HG03469 (cell line): ENCODE measurements around the gene SSH3.

Experiments used
- ATAC-seq: cut with Tn5 transposase; IDR thresholded peaks from one replicate; pipeline ENCODE4 v1.9.1; 2021; ENCODE audit warnings: mild to moderate bottlenecking, moderate library complexity, moderate number of reproducible peaks; ENCODE audit not compliant: unreplicated experiment

Gene SSH3

DNA sequence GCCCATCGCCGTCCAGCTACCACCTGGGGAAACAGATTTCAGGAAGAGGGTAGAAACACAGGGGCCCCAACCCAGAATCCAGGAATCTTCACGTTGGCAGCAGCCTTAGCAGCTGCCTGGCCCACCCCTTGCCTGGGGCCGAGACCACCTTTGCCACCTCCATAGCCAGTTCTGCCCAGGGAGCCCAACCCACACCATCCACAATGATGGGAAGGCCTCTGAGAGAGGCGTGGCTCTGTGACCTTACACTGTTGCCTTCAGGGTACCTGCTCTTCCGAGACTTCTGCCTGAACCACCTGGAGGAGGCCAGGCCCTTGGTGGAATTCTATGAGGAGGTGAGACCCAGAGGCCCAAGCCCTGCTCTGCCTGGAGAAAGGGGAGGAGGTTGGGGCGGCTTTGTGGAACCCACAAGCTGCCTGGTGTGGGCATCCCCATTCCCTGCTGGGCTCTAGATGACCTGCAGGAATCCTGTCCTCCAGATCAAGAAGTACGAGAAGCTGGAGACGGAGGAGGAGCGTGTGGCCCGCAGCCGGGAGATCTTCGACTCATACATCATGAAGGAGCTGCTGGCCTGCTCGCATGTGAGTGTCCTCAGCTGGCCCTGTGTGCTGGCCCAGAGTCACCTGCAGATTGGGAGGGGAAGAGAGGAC is 24.3 kb upstream of the SSH3 start:
- ATAC-seq, result no peak

DNA sequence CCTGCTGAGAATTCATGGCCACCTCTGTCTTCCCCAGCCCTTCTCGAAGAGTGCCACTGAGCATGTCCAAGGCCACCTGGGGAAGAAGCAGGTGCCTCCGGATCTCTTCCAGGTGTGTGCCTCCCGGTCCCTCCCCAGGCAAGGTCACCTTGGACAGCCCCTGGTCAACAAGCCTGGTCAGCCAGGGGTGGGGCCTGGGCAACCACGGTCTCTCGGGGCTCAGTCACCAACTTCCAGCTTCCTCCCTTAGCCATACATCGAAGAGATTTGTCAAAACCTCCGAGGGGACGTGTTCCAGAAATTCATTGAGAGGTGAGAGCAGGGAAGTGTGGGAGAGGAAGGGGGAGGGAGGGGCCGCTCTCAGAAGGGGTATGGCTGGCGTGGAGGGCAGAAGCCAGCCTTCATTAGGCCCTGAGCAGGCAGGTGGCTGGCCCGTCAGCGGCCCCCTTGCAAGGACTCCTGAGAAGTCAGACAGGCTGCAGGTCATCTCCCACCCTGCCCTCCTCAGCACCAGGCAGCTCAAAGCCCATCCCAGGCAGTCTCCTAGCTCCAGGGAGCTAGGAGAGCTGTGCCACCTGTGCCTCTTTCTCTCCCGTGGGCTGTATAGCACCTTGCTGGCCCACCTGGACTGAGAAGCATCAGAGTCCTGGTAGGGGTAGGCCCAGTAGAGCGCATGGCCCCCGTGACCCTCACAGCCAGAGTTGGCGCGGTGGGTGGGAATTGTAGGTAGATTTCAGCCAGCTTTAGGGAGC is 23.6 kb upstream of the SSH3 start:
- no peak for ATAC-seq

DNA sequence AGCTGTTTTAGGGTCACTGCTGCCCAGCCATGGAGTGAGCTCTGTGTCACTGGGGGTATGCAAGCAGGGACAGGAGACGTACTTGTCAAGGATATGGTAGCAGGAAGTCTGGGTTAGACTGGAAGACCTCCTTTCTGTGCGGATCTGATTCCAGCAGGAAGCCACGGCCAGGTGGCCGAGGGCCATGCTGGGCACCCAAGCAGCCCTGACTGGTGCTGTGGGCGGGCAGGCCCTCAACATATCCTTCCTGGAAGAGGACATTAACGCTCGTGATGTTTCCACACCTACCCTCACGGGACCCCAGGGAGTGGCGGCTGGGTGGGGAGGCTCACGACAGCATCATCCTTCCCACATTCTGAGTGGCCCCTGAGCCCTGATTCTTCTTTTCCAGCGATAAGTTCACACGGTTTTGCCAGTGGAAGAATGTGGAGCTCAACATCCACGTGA is 23.0 kb upstream of the SSH3 start:
- ATAC-seq, result no peak

DNA sequence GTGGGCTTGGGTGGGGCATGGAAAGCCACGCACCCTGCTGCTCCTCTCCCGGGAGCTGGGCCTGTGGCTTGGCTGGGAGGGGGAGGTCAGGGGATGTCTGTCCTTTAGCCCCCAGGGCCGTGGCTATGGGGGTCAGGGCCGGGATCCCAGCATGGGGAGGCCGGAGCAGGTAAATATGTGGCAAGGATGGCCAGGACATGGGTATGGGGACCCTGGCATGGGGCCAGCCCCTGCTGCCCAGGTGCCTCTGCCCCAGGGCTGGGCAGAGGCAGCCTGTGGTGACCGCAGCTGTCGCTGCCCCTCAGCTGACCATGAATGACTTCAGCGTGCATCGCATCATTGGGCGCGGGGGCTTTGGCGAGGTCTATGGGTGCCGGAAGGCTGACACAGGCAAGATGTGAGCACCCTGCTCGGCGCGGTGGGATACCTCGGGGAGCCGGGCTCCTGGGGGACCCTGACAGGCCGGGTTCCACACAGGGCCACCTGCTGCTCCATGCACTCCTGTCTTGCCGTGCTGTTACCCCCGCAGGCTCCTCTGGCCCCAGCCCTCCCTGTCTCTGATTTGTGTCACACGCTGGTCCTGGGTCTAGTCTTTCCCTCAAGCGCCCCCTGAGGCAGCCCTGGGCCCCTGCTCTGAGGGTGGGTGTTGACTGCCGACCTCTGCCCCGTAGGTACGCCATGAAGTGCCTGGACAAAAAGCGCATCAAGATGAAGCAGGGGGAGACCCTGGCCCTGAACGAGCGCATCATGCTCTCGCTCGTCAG is 22.4 kb upstream of the SSH3 start:
- no peak for ATAC-seq

DNA sequence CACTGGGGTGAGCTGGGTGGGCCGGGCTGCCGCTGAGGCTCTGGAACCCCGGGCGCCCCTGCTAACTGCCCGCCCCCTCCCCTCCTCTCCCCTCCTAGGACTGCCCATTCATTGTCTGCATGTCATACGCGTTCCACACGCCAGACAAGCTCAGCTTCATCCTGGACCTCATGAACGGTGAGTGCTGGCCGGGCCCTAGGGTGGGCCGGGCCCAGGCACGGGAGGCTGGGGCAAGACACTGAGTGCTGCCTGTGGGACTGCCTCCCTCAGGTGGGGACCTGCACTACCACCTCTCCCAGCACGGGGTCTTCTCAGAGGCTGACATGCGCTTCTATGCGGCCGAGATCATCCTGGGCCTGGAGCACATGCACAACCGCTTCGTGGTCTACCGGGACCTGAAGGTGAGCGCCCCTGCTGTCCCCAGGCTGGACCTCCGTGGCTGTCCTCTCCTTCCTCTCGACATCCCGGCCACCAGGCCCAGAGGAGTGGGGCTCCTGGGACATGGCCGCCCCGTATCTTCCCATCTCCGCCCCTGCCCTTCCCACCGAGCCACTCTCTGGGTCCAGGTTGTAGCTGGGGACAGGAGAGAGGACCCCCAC is 21.7 kb upstream of the SSH3 start:
- ATAC-seq, result no peak

DNA sequence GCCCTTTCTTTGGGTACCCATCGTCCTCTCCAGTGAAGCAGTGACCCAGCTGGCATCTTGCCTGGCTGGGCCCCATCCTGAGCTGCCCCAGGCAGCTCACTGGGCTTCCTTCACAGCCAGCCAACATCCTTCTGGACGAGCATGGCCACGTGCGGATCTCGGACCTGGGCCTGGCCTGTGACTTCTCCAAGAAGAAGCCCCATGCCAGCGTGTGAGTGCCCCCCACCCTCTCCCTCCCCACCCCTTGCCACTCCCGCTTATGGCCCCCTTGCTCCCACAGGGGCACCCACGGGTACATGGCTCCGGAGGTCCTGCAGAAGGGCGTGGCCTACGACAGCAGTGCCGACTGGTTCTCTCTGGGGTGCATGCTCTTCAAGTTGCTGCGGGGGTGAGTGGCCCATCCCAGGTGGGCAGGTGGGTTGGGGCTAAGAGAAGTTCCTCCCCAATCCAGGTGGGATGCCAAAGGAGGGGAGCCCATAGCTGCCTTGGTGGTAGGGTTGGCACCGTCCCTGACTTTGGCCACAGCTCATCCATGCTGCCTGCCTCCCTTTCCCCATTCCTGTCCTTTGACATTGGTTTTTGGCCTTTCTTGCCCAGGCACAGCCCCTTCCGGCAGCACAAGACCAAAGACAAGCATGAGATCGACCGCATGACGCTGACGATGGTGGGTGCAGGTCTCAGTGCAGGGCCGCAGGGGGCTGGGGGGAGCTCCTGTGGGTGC is 21.0 kb upstream of the SSH3 start:
- ATAC-seq, result no peak

DNA sequence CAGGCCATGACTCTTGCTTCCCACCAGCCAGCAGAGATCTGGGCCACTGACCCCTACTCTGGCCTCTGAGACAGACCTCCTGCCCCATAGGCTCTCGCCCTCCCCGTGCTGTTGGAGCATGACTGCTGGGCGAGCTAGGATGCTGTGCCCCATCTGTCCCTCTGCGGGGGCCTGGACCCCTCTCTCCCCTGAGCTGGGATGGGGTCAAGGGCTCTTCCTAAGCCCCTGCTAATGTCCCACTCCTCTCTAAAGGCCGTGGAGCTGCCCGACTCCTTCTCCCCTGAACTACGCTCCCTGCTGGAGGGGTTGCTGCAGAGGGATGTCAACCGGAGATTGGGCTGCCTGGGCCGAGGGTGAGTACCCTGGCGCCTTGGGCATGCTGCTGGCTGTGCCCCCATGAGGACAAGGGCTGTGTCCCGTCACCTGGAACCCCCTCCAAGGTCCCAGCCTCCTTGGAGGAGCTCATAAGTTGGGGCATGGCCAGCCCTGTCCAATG is 20.4 kb upstream of the SSH3 start:
- ATAC-seq, result no peak

DNA sequence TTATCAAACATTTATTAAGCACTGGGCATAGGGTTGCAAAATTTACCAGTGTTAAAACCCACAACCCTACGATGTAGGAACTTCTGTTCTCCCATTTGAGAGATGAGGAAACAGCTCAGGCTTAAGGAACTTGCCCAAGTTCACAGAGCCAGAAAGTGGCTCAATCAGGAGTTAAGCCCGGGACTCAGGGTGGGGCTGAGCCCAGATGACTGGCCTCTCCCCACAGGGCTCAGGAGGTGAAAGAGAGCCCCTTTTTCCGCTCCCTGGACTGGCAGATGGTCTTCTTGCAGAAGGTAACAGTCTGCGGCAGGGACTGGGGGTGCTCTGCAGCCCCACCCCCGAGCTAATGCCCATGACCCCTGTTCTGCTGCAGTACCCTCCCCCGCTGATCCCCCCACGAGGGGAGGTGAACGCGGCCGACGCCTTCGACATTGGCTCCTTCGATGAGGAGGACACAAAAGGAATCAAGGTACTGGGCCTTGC is 19.8 kb upstream of the SSH3 start:
- ATAC-seq, result no peak

DNA sequence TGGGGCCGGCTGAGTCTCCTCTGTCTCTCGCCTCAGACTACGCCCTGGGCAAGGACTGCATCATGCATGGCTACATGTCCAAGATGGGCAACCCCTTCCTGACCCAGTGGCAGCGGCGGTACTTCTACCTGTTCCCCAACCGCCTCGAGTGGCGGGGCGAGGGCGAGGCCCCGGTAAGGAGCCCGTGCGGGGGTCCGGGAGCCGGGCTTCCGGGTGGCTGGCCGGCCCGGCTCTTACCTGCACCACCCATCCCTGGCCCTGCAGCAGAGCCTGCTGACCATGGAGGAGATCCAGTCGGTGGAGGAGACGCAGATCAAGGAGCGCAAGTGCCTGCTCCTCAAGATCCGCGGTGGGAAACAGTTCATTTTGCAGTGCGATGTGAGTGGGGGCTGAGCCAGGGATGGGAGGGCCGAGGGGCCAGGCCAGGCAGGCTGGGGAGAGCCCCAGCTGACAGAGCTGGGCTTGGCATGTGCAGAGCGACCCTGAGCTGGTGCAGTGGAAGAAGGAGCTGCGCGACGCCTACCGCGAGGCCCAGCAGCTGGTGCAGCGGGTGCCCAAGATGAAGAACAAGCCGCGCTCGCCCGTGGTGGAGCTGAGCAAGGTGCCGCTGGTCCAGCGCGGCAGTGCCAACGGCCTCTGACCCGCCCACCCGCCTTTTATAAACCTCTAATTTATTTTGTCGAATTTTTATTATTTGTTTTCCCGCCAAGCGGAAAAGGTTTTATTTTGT is 18.4 kb upstream of the SSH3 start:
- ATAC-seq, result no peak

DNA sequence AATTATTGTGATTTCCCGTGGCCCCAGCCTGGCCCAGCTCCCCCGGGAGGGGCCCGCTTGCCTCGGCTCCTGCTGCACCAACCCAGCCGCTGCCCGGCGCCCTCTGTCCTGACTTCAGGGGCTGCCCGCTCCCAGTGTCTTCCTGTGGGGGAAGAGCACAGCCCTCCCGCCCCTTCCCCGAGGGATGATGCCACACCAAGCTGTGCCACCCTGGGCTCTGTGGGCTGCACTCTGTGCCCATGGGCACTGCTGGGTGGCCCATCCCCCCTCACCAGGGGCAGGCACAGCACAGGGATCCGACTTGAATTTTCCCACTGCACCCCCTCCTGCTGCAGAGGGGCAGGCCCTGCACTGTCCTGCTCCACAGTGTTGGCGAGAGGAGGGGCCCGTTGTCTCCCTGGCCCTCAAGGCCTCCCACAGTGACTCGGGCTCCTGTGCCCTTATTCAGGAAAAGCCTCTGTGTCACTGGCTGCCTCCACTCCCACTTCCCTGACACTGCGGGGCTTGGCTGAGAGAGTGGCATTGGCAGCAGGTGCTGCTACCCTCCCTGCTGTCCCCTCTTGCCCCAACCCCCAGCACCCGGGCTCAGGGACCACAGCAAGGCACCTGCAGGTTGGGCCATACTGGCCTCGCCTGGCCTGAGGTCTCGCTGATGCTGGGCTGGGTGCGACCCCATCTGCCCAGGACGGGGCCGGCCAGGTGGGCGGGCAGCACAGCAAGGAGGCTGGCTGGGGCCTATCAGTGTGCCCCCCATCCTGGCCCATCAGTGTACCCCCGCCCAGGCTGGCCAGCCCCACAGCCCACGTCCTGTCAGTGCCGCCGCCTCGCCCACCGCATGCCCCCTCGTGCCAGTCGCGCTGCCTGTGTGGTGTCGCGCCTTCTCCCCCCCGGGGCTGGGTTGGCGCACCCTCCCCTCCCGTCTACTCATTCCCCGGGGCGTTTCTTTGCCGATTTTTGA is 17.5 kb upstream of the SSH3 start:
- no peak for ATAC-seq

DNA sequence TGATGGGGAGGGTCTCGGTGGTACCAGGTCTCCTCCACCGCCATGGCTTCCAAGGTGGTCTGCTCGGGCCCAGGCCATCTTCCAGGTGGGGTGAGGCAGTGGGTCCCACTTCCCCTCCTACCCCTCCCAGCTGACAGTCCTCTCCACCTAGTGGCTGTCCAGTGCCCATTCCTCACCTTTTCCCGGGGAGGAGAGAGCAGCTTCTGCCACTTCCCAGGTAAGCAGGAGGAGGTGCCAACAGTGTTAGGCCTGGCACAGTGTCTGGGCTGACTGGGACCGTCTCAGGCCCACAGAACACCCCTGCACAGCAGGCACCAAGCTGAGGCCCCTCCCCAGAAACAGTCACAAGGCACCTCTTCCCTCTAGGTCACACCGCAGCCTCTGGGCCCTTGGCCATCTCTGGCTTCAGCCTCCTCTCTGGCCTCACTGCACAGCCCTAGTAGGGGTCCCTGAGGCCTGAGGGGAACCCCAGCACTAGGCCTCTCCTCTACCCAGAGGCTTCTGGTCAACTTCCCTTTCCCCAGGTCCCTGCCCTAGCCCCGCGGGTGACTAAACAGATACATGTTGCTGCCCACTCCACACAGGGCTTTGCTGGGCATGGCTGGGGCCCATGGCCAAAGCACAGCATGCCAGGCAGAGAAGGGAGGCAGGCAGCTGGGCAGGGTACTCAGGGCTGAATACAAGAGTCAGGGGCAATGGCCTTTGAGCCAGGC is 16.6 kb upstream of the SSH3 start:
- ATAC-seq, result no peak

DNA sequence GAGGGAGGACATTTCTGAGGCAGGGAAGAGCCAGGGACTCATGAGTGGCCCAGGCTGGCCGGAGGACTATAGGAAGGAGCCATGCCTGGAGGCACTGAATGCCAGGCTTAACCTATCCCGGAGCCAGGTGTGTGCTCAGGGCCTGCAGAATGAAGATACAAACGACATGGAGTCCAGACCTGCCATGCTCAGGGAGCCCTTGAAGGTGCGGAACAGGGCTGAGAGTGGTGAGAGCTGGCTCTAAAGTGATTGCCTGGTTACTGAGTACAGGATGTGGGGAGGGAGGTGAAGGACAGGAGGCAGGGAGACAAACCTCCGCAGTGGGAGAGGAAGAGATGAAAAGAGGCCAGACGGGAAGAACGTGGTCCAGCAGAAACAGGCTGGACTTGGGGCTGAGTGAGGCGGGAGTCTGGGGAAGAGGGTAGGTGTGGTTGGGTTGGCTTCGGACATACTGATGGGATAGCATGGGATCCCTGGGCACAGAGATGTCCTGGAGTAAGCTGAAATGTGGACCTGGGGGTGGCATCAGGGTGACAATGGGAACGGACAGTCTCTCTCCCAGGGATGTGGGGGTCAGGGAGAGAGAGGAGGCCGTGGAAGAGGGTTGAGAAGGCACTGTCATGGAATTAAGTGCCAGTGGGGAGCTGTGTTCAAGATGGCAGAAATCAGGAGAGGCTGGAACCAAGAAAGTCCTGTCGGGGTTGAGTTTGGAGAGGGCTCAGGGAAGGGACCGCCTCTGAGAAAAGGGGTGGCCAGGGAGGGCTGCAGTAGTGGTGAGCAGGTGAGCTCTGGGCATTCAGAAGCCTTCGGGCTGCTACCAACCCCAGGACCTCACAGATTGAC is 15.8 kb upstream of the SSH3 start:
- no peak for ATAC-seq

DNA sequence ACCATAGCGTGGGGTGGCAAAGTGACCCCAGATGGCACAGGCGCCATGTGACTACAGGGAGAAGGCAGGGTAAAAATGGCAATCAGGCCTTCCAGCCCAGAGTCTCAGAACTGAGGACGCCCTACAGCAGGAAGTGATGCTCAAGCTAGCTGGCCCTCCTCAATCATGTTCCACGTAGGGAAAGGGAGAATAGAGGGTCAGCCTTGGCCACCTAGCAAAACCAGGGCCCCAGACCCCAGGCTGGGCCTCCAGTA is 15.2 kb upstream of the SSH3 start:
- no peak for ATAC-seq

DNA sequence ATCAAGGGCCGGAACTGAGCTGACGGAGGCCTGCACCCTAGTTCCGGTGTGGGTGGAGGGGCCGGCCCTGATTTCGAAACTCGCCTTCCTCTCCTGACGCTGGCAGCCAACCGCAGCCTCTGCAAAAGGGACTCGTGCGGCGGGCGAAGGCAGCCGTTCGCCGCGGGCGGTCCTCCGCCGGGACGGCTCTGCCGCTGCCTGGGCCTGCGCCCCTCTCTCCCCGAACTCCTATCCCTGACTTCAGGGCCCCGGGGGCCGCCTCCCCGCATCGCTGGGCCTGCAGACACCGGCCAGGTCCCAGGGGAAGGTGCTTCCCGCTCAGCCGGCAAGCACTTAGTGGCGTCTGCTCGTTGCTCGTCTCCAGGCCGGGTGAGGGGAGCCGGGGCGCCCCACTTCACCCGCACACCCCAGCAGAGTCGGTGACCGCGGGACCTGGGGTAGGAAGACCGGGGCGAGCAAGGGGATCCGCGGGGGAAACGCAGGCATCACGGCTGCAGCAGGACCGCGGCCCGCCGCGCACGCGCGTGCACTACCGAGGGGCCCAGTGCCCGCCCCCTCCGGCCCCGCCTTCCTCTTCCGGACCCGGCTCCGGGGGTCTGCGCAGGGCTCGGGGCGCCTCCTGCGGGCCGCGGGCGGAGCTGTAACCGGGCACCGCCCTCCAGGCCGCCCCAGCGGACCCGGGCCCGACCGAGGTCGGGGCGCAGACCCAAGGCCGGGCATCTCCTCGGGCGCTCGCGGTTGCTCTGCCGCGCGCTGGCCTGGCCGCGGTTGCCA is 14.7 kb upstream of the SSH3 start:
- ATAC-seq, result peak; percentile 39

DNA sequence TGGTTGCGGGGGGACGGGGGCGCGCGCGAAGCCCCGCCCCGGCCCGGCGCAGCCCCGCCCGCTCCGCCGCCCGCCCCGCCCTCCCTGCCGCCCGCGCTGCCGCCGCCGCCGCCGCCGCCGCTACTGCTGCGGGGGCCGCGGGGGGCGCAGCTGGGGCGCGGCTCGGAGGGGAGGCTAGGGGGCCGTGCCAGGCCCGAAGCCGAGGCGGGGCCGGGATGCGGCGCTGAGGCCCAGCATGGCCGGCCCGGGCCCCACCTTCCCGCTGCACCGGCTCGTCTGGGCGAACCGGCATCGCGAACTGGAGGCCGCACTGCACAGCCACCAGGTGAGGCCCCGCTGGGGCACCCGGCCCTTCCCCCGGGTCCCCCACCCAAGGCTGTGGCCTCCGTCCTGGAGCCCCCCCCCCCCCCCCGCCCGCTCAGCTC is 14.1 kb upstream of the SSH3 start, which contains the start of gene ANKRD13D:
Gene ANKRD13D (plus strand): TSS at position 78 of the 425 bp plus-strand sequence. CDS start 158 bp downstream, at position 236.
- ATAC-seq, result peak; percentile 25

DNA sequence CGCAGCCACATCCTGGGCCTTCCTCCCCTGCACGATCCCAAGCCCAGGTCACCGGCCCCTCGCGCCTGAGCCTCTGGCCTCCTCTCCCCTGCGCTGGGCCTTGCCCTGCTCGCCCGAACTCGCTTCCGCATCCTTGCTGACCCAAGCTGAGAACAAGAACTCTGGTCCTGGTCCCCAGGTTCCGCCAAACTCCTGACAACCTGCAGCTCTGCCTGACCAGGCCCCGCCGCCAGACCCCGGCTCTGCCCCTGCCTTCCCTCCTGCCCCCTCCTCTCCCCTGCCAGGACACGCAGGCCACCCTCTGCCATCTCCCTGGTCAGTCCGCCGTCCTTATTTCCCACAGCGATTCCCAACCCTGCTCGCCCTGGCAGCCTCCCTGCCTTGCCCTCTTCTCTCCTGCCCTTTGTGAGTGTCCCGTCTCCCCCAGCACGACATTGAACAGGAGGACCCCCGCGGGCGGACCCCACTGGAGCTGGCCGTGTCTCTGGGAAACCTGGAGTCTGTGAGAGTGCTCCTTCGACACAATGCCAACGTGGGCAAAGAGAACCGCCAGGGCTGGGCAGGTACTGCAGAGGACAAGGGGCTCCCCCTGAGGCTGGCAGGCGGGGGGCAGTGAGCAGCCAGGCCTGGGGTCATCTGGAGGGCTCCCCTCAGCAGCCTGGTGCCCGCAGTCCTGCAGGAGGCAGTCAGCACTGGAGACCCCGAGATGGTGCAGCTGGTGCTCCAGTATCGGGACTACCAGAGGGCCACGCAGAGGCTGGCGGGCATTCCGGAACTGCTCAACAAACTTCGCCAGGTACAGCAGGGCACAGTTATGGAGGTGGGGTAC is 13.5 kb upstream of the SSH3 start:
- ATAC-seq, result no peak
